Mesodermal cell (in vitro differentiated cells): ENCODE data around the gene GLCE.

ENCODE experiments used
- H3K27ac ChIP-seq: 2 replicates; pipeline ENCODE4 v1.7.0; 2013; ENCODE audit warnings: mild to moderate bottlenecking, low read depth, low read length, moderate library complexity; ENCODE audit not compliant: severe bottlenecking
- H3K36me3 ChIP-seq: 2 replicates; pipeline ENCODE4 v1.7.1; 2013; ENCODE audit warnings: mild to moderate bottlenecking, low read length, moderate library complexity; ENCODE audit not compliant: control insufficient read depth, insufficient read depth
- H3K4me1 ChIP-seq: one replicate; pipeline ENCODE4 v1.7.1; 2013; ENCODE audit warnings: mild to moderate bottlenecking, low read length; ENCODE audit not compliant: insufficient read depth, control insufficient read depth, poor library complexity, severe bottlenecking
- H3K4me3 ChIP-seq: 2 replicates; pipeline ENCODE4 v1.7.0; 2013; ENCODE audit warnings: low read length, control low read depth, mild to moderate bottlenecking; ENCODE audit not compliant: insufficient read depth, poor library complexity, severe bottlenecking; ENCODE audit errors: extremely low read depth
- H3K9me3 ChIP-seq: 2 replicates; pipeline ENCODE4 v1.7.1; 2013; ENCODE audit warnings: mild to moderate bottlenecking, low read length, moderate library complexity; ENCODE audit not compliant: control insufficient read depth
- WGBS, 2 experiments: methylation state at CpG; one replicate each; pipeline ENCODE4 v1.1.5; 2013; ENCODE audit warnings: missing lambda C conversion rate in 2 of 2; ENCODE audit not compliant: insufficient coverage in 2 of 2; 5-methylcytosine and 5-hydroxymethylcytosine counted together

The GLCE gene

DNA sequence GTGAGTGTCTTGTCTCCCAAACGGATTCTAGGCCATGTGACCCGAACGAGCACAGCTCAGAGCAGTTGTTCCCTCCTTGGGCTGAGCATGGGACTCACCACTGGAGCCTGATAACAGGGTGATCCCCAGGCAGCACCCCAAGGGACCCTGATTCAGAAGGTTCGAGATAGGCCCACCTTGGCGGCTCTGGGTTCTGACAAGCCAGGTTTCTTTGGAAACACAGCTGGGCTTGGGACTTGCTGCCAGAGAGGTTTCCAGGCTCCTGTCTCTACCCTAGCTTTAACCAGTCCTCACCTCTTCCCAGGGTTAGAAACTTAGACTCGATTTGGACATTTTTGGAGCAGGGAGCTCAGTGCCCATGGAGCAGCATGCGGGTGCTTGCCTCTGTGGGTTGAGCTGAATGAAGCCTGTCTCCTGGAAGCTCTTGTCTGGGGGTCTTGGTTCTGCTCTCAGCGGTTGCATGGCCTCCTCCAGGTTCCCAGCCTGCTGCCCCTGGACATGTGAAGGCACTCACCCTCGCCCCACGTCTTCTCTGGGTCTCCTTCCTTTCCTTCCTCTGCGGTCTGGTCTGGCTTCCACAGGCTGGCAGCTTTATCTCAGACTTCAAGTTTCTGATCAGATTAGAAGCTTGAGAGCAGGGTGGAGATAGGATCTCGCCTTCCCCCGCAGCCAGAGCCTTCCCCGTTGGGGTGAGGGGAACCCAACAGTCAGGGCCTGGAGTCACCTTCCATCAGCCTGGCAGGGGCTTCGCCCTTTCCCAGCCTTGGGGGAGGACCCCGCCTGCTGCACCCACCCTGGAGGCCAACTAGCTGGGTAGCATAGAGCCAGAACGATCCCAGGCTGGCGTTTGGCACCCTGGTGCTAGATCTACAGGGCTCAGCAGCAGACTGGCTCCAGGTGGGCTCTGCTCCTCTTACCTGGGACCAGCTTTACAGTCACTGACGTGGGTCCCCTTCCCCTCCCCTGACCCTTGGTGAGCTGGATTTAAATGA lies 159.2 kb downstream of the GLCE start:
- Histone ChIP-seq H3K4me1 (peaks cover 10% of the 10 kb centered on the region), H3K27ac (no peak overlapping the region), H3K4me3 (no peak overlapping the region), H3K9me3 (no peaks in the 10 kb centered on the region), H3K36me3 (no peaks in the 10 kb centered on the region)
- 87 to 88% methylated on average over 14 to 15 of the region's 19 CpGs for WGBS, 2 experiments

DNA sequence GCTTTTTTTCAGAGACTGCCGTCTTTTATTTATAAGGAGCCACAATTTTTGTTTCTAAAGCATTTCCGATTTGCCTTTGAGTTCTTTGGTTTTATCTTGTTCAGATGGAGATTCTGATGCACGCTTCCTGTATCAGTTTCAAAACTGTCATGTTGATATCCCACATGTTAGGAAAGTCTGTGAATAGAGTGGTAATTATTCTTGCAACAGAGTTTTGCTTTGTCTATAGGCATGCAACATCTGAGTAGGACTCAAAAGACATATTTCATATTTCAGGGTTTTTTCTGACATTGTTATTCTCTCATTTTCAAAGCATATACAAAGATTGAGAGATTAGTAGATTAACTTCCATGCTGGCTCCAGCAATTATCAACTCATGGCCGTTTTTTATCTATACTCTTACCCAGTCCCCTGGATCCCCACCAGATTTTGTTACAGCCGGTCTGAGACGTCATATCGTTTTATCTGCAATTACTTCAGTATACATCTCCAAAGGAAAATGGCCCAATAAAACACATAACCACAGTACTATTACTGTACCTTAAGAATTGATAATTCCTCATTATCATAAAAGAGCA lies 160.6 kb downstream of the GLCE start:
- 77% methylated on average over 6 to 7 of the region's 7 CpGs for WGBS, 2 experiments
- Histone ChIP-seq H3K9me3 (no peaks in the 10 kb centered on the region), H3K4me1 (peaks cover 10% of the 10 kb centered on the region), H3K27ac (no peak overlapping the region), H3K4me3 (no peak overlapping the region), H3K36me3 (no peaks in the 10 kb centered on the region)
